Keratinocyte (primary cell): Measurements from ENCODE around the gene ZSCAN5A. TPM values are rescaled to one million over a fixed set of nuclear protein-coding genes. Genes with fewer than 3 reads are reported as not detected.
A peak's percentile ranks its signal among the peaks of the same experiment; 100 is the strongest.

Experiments
- DNase-seq: peaks from one replicate; pipeline ENCODE4 v3.0.0-alpha.2; 2011; ENCODE audit warnings: low read depth, missing footprints, low spot score
- FAIRE-seq: peaks from 2 replicates; lab custom pipeline; 2011; peaks lifted over from hg19 to GRCh38; lab: Jason Lieb, UNC
- H2AFZ ChIP-seq: 2 replicates; pipeline ENCODE4 v1.6.0; 2012; ENCODE audit warnings: low read length, control low read depth, inconsistent platforms; ENCODE audit not compliant: control insufficient read depth
- H3K27ac ChIP-seq: 2 replicates; pipeline ENCODE4 v1.5.1; 2011; ENCODE audit warnings: low read length; ENCODE audit not compliant: control insufficient read depth, insufficient read depth
- H3K27me3 ChIP-seq: 3 replicates; pipeline ENCODE4 v1.6.0; 2011; ENCODE audit warnings: low read length; ENCODE audit not compliant: control insufficient read depth, insufficient read depth; ENCODE audit errors: extremely low read depth
- H3K36me3 ChIP-seq, 2 experiments: 2 replicates in 1 of 2; 3 replicates in 1 of 2; pipeline ENCODE4 v1.5.1; 2011; ENCODE audit warnings: low read length in 2 of 2, mild to moderate bottlenecking in 1 of 2; ENCODE audit not compliant: control insufficient read depth in 2 of 2, insufficient read depth in 2 of 2; ENCODE audit errors: extremely low read depth in 1 of 2
- H3K4me1 ChIP-seq: 3 replicates; pipeline ENCODE4 v1.5.1; 2011; ENCODE audit warnings: low read length; ENCODE audit not compliant: control insufficient read depth, insufficient read depth; ENCODE audit errors: extremely low read depth
- H3K4me2 ChIP-seq: 3 replicates; pipeline ENCODE4 v1.6.0; 2011; ENCODE audit warnings: low read depth, low read length; ENCODE audit not compliant: control insufficient read depth, insufficient read depth; ENCODE audit errors: extremely low read depth
- H3K4me3 ChIP-seq, 3 experiments: fragments of 200-600 bp in 1 of 3; sonication (generic) in 1 of 3; 2 replicates in 2 of 3; 3 replicates in 1 of 3; pipeline ENCODE4 v1.5.1; 2011 to 2016; ENCODE audit warnings: low read length in 3 of 3, mild to moderate bottlenecking in 3 of 3, control low read depth in 2 of 3, inconsistent platforms in 1 of 3, low read depth in 1 of 3, mixed read lengths in 1 of 3, mixed run types in 1 of 3, moderate library complexity in 1 of 3; ENCODE audit not compliant: control insufficient read depth in 2 of 3, insufficient read depth in 2 of 3; ENCODE audit errors: extremely low read depth in 1 of 3
- H3K79me2 ChIP-seq: 2 replicates; pipeline ENCODE4 v1.6.0; 2012; ENCODE audit warnings: low read length; ENCODE audit not compliant: control insufficient read depth, insufficient read depth
- H3K9ac ChIP-seq: 3 replicates; pipeline ENCODE4 v1.6.0; 2011; ENCODE audit warnings: low read length; ENCODE audit not compliant: control insufficient read depth, insufficient read depth; ENCODE audit errors: extremely low read depth
- H3K9me1 ChIP-seq: 3 replicates; pipeline ENCODE4 v1.6.0; 2011; ENCODE audit warnings: low read length; ENCODE audit not compliant: control insufficient read depth, insufficient read depth; ENCODE audit errors: extremely low read depth
- H3K9me3 ChIP-seq: 2 replicates; pipeline ENCODE4 v1.5.1; 2012; ENCODE audit warnings: low read depth, low read length; ENCODE audit not compliant: control insufficient read depth
- H4K20me1 ChIP-seq: 3 replicates; pipeline ENCODE4 v1.6.0; 2011; ENCODE audit warnings: low read length; ENCODE audit not compliant: control insufficient read depth, insufficient read depth; ENCODE audit errors: extremely low read depth
- EZH2 ChIP-seq: IDR thresholded peaks from one replicate; pipeline ENCODE4 v1.6.1; 2012; ENCODE audit warnings: inconsistent platforms, mild to moderate bottlenecking, low read length, moderate library complexity
- dilution Hi-C: fragments of 300-500 bp; cut with MboI; formaldehyde crosslinking; loops from one replicate; pipeline ENCODE4 v1.7.0; 2020; ENCODE audit warnings: low sequenced_read_pairs; ENCODE audit not compliant: extremely low pct_ligation_motif_present
- polyA plus RNA-seq, 5 experiments: library from polyadenylated mRNA; depleted of rRNA in 3 of 5; stranded (reverse) in 3 of 5; stranded (forward) in 1 of 5; unstranded in 1 of 5; fragments of >200 nt; gene quantifications; 1 replicate in 1 of 5; 2 replicates in 3 of 5; 3 replicates in 1 of 5; pipeline versions ENCODE4 v1.2.1 to v1.2.3, GENCODE V29; 2011 to 2012; ENCODE audit warnings: missing spikeins in 2 of 5, low read depth in 1 of 5, low replicate concordance in 1 of 5
- TF ChIP-seq, protein P1 (sequence below), 3 experiments: IDR thresholded peaks in 1 of 3; conservative IDR thresholded peaks in 1 of 3; optimal IDR thresholded peaks in 1 of 3; 2 replicates in 2 of 3; 3 replicates in 1 of 3; pipeline versions ENCODE3 to v1.5.1; 2011; ENCODE audit warnings: low read length in 3 of 3, mild to moderate bottlenecking in 3 of 3, moderate library complexity in 2 of 3, control low read depth in 1 of 3, inconsistent platforms in 1 of 3; ENCODE audit not compliant: insufficient read depth in 2 of 3; ENCODE audit errors: extremely low read depth in 1 of 3

Gene ZSCAN5A
- polyA plus RNA-seq, 1 donor (not counting 4 experiments of a cell fraction or from before 2014, with no cell fraction given), result 6.1 TPM

DNA sequence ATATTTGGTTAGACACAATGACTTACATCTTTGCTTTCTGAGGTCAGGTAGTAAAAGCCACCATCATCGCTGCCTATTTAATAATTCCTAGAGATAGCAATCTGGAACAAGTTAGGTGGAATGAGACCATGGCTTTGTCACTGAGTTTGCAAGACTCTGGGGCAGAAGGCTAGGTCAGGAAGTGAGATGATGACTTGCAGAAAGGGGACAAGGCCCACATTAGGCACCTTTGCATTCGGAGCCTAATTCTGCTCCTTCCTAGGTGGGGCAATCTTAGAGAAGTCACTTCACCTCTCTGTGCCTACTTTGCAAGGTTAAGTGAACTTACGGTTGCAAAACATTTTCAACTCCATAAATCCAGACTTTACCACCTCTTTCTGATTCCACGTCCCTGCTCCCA lies 31.8 kb downstream of the ZSCAN5A start:
- no peak for FAIRE-seq
- no peak overlapping the region for H3K4me3 ChIP-seq
- H3K9me1 ChIP-seq, result no peaks in the 10 kb centered on the region
- TF ChIP-seq EZH2, result no peak
- TF ChIP-seq, protein P1, sequence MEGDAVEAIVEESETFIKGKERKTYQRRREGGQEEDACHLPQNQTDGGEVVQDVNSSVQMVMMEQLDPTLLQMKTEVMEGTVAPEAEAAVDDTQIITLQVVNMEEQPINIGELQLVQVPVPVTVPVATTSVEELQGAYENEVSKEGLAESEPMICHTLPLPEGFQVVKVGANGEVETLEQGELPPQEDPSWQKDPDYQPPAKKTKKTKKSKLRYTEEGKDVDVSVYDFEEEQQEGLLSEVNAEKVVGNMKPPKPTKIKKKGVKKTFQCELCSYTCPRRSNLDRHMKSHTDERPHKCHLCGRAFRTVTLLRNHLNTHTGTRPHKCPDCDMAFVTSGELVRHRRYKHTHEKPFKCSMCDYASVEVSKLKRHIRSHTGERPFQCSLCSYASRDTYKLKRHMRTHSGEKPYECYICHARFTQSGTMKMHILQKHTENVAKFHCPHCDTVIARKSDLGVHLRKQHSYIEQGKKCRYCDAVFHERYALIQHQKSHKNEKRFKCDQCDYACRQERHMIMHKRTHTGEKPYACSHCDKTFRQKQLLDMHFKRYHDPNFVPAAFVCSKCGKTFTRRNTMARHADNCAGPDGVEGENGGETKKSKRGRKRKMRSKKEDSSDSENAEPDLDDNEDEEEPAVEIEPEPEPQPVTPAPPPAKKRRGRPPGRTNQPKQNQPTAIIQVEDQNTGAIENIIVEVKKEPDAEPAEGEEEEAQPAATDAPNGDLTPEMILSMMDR (optimal IDR thresholded peaks at IDR 0.05 in 1 of 3, IDR thresholded peaks at IDR 0.05 in 1 of 3, conservative IDR thresholded peaks at IDR 0.05 in 1 of 3; ENCODE audit: extremely low read depth in 1 of 3, insufficient read depth in 2 of 3, low read length in 3 of 3), result no peak
- H3K27me3 ChIP-seq, result no peaks in the 10 kb centered on the region
- no peaks in the 10 kb centered on the region for H3K79me2 ChIP-seq
- no peaks in the 10 kb centered on the region for H4K20me1 ChIP-seq
- dilution Hi-C loops, result no loop called here
- H2AFZ ChIP-seq, result no peak overlapping the region
- peaks cover 0 to 2% of the 10 kb centered on the region in 2 experiments for H3K36me3 ChIP-seq
- no peak overlapping the region for H3K27ac ChIP-seq
- H3K9me3 ChIP-seq, result no peaks in the 10 kb centered on the region
- H3K4me1 ChIP-seq, result no peaks in the 10 kb centered on the region
- no peak overlapping the region for H3K9ac ChIP-seq
- no peak for DNase-seq
- H3K4me2 ChIP-seq, result no peak overlapping the region

- peak; percentile 78 for FAIRE-seq
Observed at GRCh38 chr19:56273563-56274117, 41.0 kb downstream of the ZSCAN5A start.

More at GRCh38 chr19:56273563-56274117, 41.0 kb downstream of the ZSCAN5A start:
- no peak overlapping the region for H3K9ac ChIP-seq
- no peak overlapping the region for H3K27ac ChIP-seq
- TF ChIP-seq EZH2, result no peak
- TF ChIP-seq, protein P1 (optimal IDR thresholded peaks at IDR 0.05 in 1 of 3, IDR thresholded peaks at IDR 0.05 in 1 of 3, conservative IDR thresholded peaks at IDR 0.05 in 1 of 3; ENCODE audit: extremely low read depth in 1 of 3, insufficient read depth in 2 of 3, low read length in 3 of 3), result peak in 1 of 3 experiments; percentile 3
- H3K4me1 ChIP-seq, result peaks cover 7% of the 10 kb centered on the region
- dilution Hi-C loops, result no loop called here
- H3K4me2 ChIP-seq, result no peak overlapping the region
- DNase-seq, result no peak
- no peaks in the 10 kb centered on the region for H3K36me3 ChIP-seq
- H3K9me1 ChIP-seq, result no peaks in the 10 kb centered on the region
- no peaks in the 10 kb centered on the region for H3K79me2 ChIP-seq
- no peak overlapping the region for H3K4me3 ChIP-seq
- H3K27me3 ChIP-seq, result no peaks in the 10 kb centered on the region
- H4K20me1 ChIP-seq, result no peaks in the 10 kb centered on the region
- H2AFZ ChIP-seq, result peak overlapping the region; percentile 50
- H3K9me3 ChIP-seq, result no peaks in the 10 kb centered on the region
